GM19455 (cell line): ENCODE results near the gene VDAC2.

Experiments
- ATAC-seq: cut with Tn5 transposase; IDR thresholded peaks from one replicate; pipeline ENCODE4 v1.9.1; 2021; ENCODE audit not compliant: unreplicated experiment

Gene VDAC2

DNA sequence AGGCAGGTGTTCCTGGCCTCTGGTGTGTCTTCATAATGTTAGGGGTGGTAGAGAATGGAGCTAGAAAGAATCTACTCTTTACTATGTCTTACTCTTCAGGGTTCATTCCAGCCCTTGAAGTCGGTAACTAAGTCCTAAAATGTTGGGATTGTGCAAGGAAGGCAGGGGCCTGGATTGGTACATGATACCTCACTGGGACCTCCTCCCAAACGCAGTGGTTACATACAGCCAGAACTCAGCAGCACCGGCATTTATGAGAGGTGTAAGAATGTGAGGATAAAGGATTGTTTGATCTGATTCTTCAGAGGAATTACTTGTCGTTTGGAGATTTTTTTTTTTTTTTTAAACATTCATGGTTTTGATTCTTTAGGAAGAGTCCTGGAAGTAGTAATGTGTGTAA is 18.2 kb downstream of the VDAC2 start:
- ATAC-seq = no peak

DNA sequence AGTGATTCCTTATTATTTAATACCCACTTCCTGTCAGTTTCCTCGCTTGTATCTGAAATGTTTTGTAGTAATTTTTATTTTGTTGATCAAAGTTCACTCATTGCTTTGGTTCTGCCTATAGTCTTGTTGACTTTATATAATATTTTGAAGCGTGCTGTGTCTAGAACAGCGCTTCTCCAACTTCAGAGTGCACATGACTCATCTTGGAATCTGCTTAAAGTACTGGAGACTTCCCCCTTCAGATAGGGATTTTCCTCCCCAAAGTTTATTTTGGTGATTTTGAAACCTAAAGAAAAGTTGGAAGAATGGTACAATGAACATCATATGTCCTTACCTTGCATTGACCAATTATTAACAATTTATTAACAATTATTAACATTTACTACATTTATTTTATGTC is 19.4 kb downstream of the VDAC2 start:
- ATAC-seq = no peak

DNA sequence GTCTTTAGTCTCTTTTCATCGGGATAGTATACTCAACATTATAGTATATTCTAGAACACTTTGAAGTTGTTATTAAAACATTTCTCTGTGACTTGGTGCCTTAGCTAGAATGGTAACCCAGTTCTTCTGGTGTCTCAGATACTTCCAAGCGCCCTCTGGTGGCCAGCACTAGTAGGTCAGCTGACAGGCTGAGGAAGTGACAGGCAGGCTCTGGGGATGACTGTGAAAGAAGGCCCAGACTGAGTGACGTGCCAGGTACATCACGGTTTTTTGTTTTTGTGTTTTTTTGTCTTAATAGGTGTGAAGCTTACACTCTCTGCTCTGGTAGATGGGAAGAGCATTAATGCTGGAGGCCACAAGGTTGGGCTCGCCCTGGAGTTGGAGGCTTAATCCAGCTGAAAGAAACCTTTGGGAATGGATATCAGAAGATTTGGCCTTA is 20.0 kb downstream of the VDAC2 start:
- ATAC-seq = no peak

DNA sequence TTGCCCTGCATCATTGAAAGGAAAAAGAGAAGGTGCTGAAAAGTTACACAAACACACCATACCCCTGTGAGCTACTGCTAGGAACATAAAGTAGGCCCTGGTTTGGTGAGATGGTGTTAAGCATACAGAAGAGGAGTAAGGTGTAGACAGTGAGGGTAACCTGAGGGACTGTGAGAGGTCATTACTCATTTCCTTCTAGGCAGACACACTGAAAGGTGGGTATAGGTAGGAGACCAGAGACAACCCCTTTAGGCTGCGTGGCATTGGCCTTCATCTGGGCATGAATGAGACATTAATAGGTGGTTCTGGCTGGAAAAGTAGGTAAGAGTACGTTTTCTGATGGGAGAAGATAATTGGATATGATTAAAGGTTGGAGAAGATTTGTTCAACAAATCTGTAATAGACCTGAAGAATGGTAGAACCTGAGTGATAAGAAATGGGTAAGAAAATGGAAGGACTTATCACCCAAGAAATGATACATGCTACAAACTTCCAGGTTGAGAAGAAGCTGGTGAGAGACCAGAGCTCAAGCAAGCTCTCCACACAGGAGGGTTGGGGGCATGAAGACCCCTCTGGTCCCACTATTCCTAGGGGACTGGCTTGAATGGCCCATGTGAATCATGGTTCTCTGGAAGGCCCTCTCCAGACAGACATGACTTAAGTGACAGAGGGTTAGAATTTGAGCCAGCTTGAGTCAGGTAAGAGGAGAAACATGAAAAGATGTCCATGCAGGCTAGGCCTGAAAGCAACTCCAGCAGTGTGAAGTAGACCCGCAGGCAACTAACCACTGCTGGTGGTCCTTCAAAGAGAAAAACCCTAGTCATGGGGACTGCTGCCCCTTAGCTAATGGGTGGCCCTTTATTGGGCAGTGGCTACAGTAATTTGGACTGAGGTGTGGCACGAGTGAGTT is 21.3 kb downstream of the VDAC2 start:
- ATAC-seq = no peak

DNA sequence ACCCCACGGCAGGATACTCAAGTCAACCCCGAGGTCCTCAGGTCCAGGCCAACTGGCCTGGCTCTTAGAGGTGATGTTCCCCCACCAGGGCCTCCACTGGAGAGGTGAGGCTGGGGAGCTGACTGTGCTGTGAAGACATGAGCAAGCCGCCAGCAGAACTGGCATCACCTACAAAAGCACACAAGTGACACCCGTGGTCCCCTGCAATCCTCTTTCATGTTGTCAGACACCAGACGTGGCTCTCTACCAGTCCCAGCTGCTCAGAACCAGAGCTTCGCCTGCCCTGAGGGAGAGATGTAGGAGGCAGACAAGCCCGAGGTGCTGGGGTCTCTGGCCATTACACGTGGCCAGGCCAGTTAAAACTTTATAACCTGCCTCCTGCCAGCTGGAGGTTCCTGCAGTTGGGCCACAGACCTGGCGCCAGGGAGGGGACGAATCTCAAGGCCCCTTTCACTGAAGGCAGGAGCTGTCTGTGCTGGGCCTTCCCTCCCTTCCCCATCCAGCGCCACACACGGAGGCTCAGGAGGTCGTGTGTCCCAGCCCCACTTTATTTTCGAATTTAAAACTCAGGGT is 22.9 kb downstream of the VDAC2 start:
- no peak for ATAC-seq

DNA sequence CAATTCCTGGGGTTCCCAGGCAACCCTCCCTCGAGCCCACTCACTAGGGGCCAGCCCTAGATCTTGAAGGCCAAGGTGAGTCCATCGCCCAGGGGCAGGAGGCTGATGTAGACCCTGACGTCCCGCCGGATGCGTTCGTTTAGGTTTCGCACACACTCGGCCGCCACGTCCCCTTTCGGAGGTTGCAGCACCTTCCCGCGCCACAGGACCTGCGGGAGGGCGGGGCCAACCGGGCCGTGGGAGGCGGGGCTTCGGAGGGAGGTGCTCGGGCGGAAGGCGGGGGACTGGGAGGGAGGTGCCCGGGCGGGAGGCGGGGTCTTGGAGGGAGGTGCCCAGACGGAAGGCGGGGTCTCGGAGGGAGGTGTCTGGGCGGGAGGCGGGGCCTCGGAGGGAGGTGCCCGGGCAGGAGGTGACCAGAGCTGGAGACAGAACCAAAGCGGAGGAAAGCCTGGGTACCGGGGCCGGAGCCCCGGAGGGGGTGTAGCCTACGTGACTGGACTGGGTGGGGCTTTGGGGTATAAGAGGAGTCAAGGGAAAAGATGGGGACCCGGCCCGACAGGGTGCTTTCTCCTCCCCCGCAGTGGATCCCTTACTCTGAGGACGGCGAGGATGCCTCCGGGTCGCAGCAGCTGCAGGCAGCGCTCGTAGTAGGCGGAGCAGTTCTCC is 23.6 kb downstream of the VDAC2 start:
- peak; percentile 48 for ATAC-seq

DNA sequence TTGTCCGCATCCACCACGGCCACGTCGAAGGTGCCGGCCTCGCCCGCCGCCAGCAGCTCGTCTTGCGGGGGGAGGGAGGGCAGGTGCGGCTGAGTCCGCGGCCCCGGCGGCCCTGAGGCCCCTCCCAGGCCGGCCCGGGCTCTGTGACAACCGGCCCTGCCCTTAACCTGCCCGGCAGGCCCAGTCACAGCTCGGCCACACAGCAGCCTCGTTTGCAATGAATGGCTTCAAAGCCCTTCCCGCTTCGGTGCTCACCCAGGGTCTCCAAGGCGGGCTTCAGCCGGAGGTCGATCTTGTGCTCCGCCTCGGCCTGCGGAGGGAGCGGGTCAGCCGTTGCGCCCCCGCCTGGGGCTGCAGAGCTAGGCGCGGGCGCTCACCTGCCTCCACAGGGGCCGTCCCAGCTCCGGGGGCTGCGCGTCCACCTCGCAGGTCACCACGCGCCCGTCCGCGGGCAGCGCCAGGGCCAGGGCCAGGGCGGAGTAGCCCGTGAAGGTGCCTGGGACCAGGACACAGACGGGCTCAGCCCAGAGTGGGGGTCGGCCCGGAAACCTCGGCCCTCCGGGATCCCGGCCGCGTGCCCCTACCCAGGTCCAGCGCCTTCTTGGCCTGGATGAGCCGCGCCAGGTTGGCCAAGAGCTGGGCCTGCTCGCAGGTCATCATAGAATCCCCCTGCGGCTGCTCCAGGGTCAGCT is 24.2 kb downstream of the VDAC2 start:
- peak; percentile 7 for ATAC-seq

DNA sequence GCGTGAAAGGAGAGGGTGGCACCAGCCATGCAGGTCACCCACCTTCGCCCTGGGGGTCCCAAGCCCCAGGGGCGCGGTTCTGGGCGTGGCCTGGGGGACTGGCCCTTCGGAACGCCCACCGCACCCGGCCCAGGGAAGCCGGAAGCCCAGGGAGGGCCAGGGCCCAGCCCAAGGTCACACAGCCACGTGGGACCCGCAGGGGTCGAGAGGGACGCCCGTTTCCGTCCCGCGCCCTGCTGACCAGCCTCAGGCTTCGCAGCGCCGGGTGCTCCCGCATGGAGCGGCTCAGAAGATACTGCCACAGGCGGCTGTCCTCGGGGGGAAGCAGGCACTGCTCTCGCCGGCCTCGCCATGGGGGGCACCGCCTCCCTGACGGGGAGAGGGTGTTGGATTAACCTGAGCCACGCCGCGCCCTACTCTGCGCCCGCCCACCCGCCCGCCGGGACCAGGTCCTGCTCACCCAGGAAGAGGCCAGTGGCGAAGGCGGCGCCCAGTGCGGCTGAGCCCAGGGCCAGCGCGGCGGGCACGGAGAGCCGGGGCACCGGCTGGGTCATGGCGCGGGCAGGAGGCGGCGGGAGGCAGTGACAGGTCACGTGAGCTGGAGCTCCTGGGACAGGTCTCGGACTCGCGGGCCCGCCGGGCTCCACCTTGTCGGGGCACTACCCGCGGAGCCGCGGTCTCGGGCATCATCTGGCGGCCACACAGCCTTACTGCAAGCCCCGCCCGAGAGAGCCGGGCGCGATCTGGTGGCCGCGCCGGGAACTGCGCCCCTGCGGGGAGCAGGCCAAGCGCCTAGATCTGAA is 25.0 kb downstream of the VDAC2 start, which contains the start of gene COMTD1:
TSS of gene COMTD1 (minus strand) at position 583 of the 803 bp plus-strand sequence. CDS start at position 554, 29 bp downstream.
- ATAC-seq = peak; percentile 70

DNA sequence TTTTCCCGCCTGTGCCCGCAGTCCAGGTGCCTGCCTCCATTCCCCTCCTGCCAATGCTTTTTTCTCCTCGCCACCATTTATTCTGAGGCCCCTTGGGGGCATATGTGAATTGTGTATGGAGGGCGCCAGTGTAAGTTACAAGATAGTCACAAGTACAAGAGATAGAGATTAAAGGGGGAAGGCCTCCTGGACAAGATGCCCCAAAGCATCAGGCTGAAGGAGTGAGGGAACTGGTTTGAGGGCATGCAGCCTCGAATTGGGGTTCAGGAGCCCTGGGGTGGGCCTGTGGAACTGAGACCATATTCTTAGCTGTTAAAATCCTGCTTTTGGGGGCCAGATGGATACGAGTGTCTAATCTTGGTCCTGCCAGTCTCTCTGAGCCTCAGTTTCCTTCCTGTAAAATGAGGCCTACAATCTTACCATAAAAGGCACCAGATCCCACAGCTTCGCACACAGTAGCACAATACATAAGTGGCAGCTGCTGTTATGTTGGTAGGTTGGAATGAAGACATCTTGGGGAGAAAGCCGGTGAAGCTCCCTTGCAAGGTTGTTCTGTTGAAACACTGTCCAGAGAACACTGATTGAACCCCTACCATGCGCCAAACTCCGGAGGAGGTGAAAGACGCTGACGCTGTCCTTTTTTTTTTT is 25.7 kb downstream of the VDAC2 start:
- no peak for ATAC-seq

DNA sequence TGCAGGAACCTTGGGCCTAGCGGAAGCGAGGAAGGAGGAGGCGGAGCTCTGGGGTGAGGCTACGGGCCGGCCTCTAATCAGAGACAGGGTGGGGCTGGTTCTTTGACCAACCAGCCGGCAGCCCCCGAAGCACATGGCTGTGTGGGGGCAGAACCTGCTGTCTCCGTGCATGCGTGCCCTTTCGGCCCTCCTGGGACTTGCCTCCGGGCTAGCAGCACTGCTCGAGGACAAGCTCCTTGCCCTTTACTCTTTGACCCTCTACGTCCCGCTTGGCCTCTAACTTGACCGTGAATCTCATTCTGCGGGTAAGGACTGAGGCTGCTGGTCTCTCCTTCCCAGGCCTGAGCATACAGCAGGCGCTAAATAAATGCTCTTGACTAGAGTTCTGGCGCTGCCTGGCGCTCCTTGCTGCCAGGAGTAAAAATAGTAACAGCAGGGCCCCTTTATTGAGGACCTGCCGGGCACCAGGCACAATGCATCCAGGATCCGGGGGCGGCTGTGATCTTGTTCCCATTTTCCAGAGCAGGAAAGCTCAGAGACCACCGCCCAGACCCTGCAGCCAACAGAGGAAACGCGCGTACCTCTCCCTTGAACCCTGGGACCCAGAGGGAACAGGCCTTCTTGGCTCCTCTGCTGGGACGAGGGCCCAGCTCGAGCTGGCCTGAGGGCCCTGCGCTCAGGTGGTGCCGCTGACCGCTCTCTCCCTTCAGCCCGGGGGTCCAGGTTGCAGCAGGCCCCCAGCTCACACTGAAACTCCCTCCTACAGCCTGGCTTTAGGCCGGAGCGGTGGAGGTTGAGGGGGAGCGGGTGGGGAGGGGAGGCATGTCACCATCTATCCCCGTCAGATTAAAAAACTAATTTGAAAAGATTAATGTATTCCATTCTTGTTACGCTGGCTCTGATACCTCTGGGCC is 27.8 kb downstream of the VDAC2 start:
- no peak for ATAC-seq

DNA sequence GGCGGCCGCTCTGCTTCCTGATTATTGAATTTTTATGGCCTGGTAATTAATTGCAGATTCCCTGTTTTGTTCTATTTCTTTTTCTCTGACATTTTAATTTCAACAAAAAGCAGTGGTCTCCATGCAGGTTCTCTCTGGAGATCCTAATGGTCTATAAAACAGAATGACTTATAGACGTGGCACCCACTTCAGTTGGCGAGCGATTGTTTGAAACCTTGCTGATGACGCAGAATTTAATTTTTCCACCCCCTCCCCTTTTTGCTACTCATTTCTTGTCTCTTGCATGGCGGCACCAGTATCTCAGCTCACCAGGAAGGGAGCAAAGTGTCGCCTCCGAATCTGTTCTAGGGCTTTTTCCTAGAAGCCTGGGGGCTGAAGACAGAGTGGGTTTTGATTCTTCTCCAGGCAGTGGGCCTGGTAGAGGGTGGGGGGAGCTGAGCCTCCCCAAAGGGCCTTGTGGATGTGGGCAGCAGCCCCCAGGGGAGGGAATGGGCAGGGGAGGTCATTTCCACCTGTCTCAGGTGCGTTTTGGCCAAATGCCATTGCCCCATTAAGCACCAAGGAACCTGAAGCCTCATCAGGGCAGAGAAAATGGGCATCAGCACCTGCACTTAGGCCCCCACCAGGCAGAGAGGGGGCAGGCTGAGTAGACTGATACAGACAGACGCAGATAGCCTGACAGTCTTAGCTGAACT is 28.6 kb downstream of the VDAC2 start:
- no peak for ATAC-seq

DNA sequence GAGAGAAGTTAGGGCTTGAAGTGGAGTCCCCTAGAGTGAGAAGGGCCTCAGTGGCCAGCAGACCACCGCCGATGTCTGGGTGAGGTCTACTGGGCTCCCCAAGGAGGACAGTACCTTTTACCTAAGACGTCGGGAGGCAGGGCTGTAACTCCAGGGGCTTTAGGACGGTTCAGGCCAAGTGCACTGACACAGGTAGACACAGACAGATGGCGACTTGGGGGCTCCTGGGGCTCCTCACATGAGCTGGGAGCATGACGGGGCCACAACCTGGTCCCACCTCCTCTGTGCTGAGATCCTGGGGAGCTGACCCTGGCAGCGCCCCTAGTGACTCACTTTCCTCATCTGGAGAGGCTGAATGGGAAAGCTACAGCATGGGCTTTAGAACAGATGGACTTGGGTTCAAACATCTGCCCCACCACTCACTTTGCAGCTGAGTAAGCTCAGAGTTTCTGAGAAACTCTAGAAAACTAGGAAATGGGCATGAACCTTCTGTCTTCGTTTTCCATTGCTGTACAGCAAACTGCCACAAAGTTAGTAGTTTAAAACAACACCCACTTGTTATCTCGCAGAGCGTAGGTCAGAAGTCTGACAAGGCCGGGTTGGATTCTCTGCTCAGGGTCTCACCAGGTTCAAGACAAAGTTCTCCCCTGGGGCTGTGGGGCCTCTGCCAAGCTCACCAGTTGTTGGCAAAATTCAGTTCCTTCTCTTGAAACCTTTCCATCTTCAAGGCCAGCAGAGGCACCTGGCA is 29.9 kb downstream of the VDAC2 start:
- no peak for ATAC-seq

DNA sequence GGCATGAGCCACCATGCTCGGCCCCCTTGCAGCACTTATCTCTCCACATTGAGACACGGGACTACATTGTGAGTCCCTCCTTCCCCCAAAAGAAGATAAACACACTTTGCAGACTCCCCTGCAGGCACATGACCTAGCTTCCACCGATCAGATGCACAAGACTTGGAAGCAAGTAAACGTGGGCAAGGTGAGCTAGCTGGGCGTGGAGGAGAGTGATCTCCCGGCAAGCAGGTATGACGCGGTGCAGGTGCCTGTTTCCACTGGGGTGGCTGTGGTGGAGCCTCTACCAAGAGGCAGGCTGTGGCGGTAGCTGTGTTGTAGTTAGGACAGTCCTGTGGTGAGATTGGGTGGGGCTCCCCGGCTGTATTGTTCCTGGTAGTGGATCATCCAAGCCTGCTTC is 32.8 kb downstream of the VDAC2 start:
- no peak for ATAC-seq

DNA sequence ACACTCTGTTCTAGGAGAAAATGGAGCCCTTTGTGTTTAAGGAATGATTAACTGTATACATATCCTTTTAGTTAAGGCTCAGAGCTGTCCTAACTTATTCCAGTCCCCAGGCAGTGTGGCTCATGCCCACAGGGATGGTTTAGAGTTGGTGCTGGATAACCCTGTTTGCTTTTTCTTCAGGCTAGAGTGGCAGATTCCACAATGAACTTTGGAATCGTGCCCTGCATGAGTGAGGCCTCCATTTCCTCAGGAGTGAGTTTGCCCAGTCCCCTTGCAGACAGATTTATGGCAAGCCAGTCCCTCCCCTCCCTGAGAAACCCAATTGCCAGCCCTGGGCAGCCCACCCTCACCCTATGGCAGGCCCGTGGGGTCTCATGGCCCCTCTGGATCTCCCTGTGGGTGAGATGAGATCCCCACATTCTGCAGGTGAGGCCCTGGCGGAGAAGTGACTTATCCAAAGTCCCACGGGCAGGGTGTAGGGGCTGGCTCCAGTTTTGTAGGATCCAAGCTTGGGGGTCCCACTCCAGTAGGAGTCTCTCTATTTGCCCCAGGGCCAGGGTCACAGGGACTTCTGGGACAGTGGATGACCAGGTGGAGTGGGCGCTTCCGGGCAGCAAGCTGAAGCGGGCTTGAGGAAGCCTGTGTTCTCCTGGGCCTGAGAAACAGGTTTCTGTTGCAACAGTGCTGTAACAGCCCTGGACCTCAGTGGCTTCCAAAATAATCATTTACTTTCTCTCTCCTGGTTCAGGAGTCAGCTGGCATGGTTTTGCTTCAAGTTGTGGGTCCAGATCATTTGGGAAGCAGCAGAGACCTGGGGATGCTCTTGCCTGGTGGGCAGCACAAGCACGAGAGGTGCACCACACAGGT is 34.1 kb downstream of the VDAC2 start:
- ATAC-seq = no peak

DNA sequence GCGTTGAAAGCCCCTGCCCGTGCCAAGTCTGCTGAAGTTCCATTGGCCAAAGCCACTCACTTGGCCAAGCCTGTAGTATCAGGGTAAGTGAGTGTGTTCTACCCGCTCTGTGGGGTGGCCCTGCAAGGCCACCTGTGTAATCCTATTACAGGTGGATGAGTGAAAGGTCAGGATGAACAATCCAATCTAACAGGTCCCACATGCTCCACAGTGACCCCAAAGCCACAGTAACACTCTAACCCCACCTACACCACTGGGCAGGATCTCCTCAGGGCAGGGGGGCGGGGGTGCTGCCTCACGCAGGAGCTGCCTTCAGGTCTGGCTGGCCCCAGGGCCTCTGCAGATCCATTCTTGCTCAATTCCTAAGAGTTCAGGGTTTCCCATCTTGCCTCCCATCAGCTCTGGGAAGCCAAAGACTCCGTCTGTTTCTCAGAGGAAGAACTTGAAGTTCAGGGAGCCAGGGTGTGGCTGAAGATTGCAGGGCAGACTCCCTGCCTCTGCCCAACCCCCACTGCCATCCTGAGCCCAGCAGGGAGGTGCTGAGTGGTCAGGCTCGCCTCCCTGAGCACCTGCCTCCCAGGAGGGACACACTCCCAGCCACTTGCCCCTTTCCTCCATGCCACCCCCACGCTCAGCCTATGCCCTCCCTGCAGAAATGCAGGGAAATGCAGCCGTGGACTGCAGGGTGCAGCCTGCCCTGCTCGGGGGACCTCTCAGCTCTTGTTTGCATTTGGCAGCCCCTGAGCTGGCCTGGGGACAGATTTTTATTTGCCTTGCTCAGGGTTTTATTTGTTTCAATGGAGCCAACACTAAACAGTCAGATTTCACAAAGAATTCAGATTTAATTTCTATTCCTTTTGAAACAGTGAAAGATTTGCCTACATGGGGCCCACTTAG is 35.0 kb downstream of the VDAC2 start:
- no peak for ATAC-seq

DNA sequence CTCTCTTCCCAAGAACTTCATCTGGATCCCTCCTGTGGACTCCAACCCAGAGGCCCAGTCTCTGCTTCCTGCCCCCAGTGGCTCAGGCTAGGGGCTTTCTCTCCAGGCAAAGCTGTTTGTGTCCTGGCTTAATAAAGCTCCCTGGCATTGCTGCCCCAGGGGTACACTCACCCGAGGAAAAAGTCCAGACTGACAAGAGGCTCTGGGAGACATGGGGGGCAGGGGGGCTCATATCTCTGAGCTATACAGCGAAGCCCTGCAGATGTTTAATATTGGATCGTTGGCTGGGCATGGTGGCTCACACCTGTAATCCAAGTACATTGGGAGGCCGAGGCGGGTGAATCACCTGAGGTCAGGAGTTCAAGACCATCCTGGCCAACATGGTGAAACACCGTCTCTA is 35.9 kb downstream of the VDAC2 start:
- no peak for ATAC-seq
